Body of pancreas (tissue), 4 donors: ENCODE measurements around the gene RSPH6A. TPM values are rescaled to one million over a fixed set of nuclear protein-coding genes. Genes with fewer than 3 reads are reported as not detected.

Experiments used
- ATAC-seq: fragments of 150-250 bp; one replicate; pipeline ENCODE4 v1.9.1; 2016
- DNase-seq, 4 donors: peaks; one replicate each; pipeline ENCODE4 v3.0.0-alpha.2; 2019
- H3K27ac ChIP-seq, 4 donors: fragments of 200-600 bp; sonication (generic); 1 replicate in 3 of 4; 2 replicates in 1 of 4; pipeline versions ENCODE4 v1.5.1 to v1.6.1; 2016 to 2019; ENCODE audit warnings: mild to moderate bottlenecking in 1 of 4, mixed read lengths in 1 of 4, moderate library complexity in 1 of 4
- H3K27me3 ChIP-seq, 2 donors: fragments of 200-600 bp; sonication (generic); one replicate each; pipeline ENCODE4 v1.6.0; 2016; ENCODE audit warnings: mild to moderate bottlenecking in 1 of 2
- H3K36me3 ChIP-seq, 2 donors: fragments of 200-600 bp; sonication (generic); replicated peaks in 1 of 2; 2 replicates each; pipeline ENCODE4 v1.5.1; 2016; ENCODE audit warnings: low read depth in 2 of 2; ENCODE audit not compliant: insufficient read depth in 1 of 2
- H3K4me1 ChIP-seq: fragments of 200-600 bp; sonication (generic); one replicate; pipeline ENCODE4 v1.6.0; 2016
- H3K4me3 ChIP-seq, 2 donors: fragments of 200-600 bp; sonication (generic); 1 replicate in 1 of 2; 2 replicates in 1 of 2; pipeline ENCODE4 v1.5.1; 2016 to 2019
- H3K9me3 ChIP-seq, 3 donors: fragments of 200-600 bp; sonication (generic); 1 replicate in 2 of 3; 2 replicates in 1 of 3; pipeline ENCODE4 v1.5.1; 2016
- CTCF ChIP-seq, 7 experiments: fragments of 450-650 bp in 4 of 7; fragments of 200-600 bp in 3 of 7; sonication (generic) in 3 of 7; IDR thresholded peaks; one replicate each; pipeline ENCODE4 v1.5.1; 2016 to 2019; ENCODE audit warnings: antibody characterized with exemption in 7 of 7
- POLR2A ChIP-seq, 3 donors: fragments of 450-650 bp; IDR thresholded peaks; one replicate each; pipeline ENCODE4 v1.6.1; 2016; ENCODE audit warnings: antibody characterized with exemption in 3 of 3, mild to moderate bottlenecking in 2 of 3
- WGBS, 2 donors: methylation state at CpG; one replicate each; pipeline ENCODE4 v1.1.5; 2017; 5-methylcytosine and 5-hydroxymethylcytosine counted together
- intact Hi-C: fragments of 100-400 bp; cut with DNase I; formaldehyde crosslinking; loops from one replicate; pipeline ENCODE4 v1.15.1; 2023
- total RNA-seq, 2 donors: library from RNA; depleted of rRNA; stranded (reverse); fragments of >200 nt; gene quantifications; one replicate each; pipeline ENCODE4 v1.1.0, GENCODE V29; 2016

Gene RSPH6A
- total RNA-seq, 2 donors from 2014 or later: 0.33 TPM; not detected in 1

- no peak overlapping the region for H3K4me3 ChIP-seq
- H3K36me3 ChIP-seq: peaks cover 18 to 52% of the 10 kb centered on the region in 2 donors
- intact Hi-C loops: no loop called here
- no peak for DNase-seq
- no peak overlapping the region for H3K27ac ChIP-seq
- ATAC-seq: no peak
- WGBS, 2 donors: 63 to 72% methylated on average over 2 to 7 of the region's 7 CpGs
- no peaks in the 10 kb centered on the region for H3K27me3 ChIP-seq
- no peaks in the 10 kb centered on the region for H3K4me1 ChIP-seq
- TF ChIP-seq POLR2A (IDR thresholded peaks at IDR 0.05): no peak
- H3K9me3 ChIP-seq: no peaks in the 10 kb centered on the region
Measured at GRCh38 chr19:45834970-45835369, 19.9 kb upstream of the RSPH6A start.

- ATAC-seq: no peak
- no peak for DNase-seq
- WGBS, 2 donors: 91 to 95% methylated on average over 9 to 15 of the region's 16 CpGs
- TF ChIP-seq CTCF (IDR thresholded peaks at IDR 0.05) (no peak), POLR2A (IDR thresholded peaks at IDR 0.05) (no peak)
- H3K27me3 ChIP-seq: no peaks in the 10 kb centered on the region
- H3K4me3 ChIP-seq: no peak overlapping the region
- H3K4me1 ChIP-seq: no peaks in the 10 kb centered on the region
- no peaks in the 10 kb centered on the region for H3K9me3 ChIP-seq
- intact Hi-C loops: no loop called here
- H3K27ac ChIP-seq: no peak overlapping the region
- peaks cover 21 to 52% of the 10 kb centered on the region in 2 donors for H3K36me3 ChIP-seq
Measured at GRCh38 chr19:45828945-45829344, 13.8 kb upstream of the RSPH6A start.

- peaks cover 21 to 52% of the 10 kb centered on the region in 2 donors for H3K36me3 ChIP-seq
- intact Hi-C loops: no loop called here
Measured at GRCh38 chr19:45828523-45828922, 13.4 kb upstream of the RSPH6A start.

GRCh38 chr19:45827459-45828093 is 12.5 kb upstream of the RSPH6A start:
- peaks cover 20 to 51% of the 10 kb centered on the region in 2 donors for H3K36me3 ChIP-seq
- no peaks in the 10 kb centered on the region for H3K27me3 ChIP-seq
- no peak for ATAC-seq
- H3K4me3 ChIP-seq: no peak overlapping the region
- no peaks in the 10 kb centered on the region for H3K9me3 ChIP-seq
- 91 to 95% methylated on average over 7 to 15 of the region's 16 CpGs for WGBS, 2 donors
- TF ChIP-seq POLR2A (IDR thresholded peaks at IDR 0.05) (no peak), CTCF (IDR thresholded peaks at IDR 0.05) (no peak)
- H3K4me1 ChIP-seq: no peaks in the 10 kb centered on the region
- DNase-seq: no peak
- intact Hi-C loops: no loop called here
- H3K27ac ChIP-seq: no peak overlapping the region

More at GRCh38 chr19:45828523-45828922, 13.4 kb upstream of the RSPH6A start:
- ATAC-seq (no peak), DNase-seq (no peak)
- H3K4me3 ChIP-seq: no peak overlapping the region
- no peaks in the 10 kb centered on the region for H3K4me1 ChIP-seq
- H3K9me3 ChIP-seq: no peaks in the 10 kb centered on the region
- no peak for TF ChIP-seq CTCF (IDR thresholded peaks at IDR 0.05)
- TF ChIP-seq POLR2A (IDR thresholded peaks at IDR 0.05): no peak
- H3K27me3 ChIP-seq: no peaks in the 10 kb centered on the region
- WGBS, 2 donors: 87 to 90% methylated on average over 9 of the region's 9 CpGs
- no peak overlapping the region for H3K27ac ChIP-seq

GRCh38 chr19:45826934-45827333 is 11.8 kb upstream of the RSPH6A start:
- no peak overlapping the region for H3K4me3 ChIP-seq
- H3K4me1 ChIP-seq: no peaks in the 10 kb centered on the region
- no peak overlapping the region for H3K27ac ChIP-seq
- TF ChIP-seq POLR2A (IDR thresholded peaks at IDR 0.05) (no peak), CTCF (IDR thresholded peaks at IDR 0.05) (no peak)
- DNase-seq (no peak), ATAC-seq (no peak)
- no peaks in the 10 kb centered on the region for H3K27me3 ChIP-seq
- peaks cover 14 to 52% of the 10 kb centered on the region in 2 donors for H3K36me3 ChIP-seq
- 87 to 95% methylated on average over 11 of the region's 11 CpGs for WGBS, 2 donors
- no peaks in the 10 kb centered on the region for H3K9me3 ChIP-seq
- intact Hi-C loops: no loop called here
